ENCODE measurements around the gene STAG3.

- TF ChIP-seq CTCF (IDR thresholded peaks at IDR 0.05) (no peak), POLR2A (IDR thresholded peaks at IDR 0.05) (no peak)
These were observed 20.1 kb upstream of the STAG3 start for GRCh38 chr7:100157334-100158228.
